Measurements from ENCODE around the gene HHIPL2.

Gene HHIPL2

GRCh38 chr1:222555992-222556615 lies 8.2 kb upstream of the HHIPL2 start:
- Mint-ChIP-seq H3K36me3 (ENCODE audit: low read depth) (peaks cover 17% of the 10 kb centered on the region), H3K27ac (no peak overlapping the region), H3K4me3 (no peak overlapping the region), H3K9me3 (no peaks in the 10 kb centered on the region), H3K27me3 (no peaks in the 10 kb centered on the region), H3K4me1 (peaks cover 2% of the 10 kb centered on the region)
- no peak for DNase-seq
- no peak for ATAC-seq

GRCh38 chr1:222554177-222554576 lies 6.3 kb upstream of the HHIPL2 start:
- Mint-ChIP-seq H3K36me3 (ENCODE audit: low read depth) (peaks cover 11% of the 10 kb centered on the region), H3K9me3 (no peaks in the 10 kb centered on the region), H3K4me1 (peaks cover 2% of the 10 kb centered on the region), H3K27ac (no peak overlapping the region), H3K27me3 (no peaks in the 10 kb centered on the region), H3K4me3 (no peak overlapping the region)
- DNase-seq (no peak), ATAC-seq (no peak)

- no peaks in the 10 kb centered on the region for H3K9me3 Mint-ChIP-seq
- DNase-seq (no peak), ATAC-seq (no peak)
- H3K27me3 Mint-ChIP-seq, result no peaks in the 10 kb centered on the region
- H3K27ac Mint-ChIP-seq, result no peak overlapping the region
- H3K4me3 Mint-ChIP-seq, result no peak overlapping the region
- peaks cover 2% of the 10 kb centered on the region for H3K4me1 Mint-ChIP-seq
- H3K36me3 Mint-ChIP-seq (ENCODE audit: low read depth), result peaks cover 8% of the 10 kb centered on the region
These were observed 5.0 kb upstream of the HHIPL2 start for GRCh38 chr1:222552882-222553281.

GRCh38 chr1:222547260-222547614 lies 667 bp downstream of the HHIPL2 start:
- Mint-ChIP-seq H3K9me3 (no peaks in the 10 kb centered on the region), H3K4me3 (no peak overlapping the region), H3K4me1 (peaks cover 2% of the 10 kb centered on the region), H3K27me3 (peaks cover 11% of the 10 kb centered on the region), H3K36me3 (ENCODE audit: low read depth) (no peaks in the 10 kb centered on the region), H3K27ac (no peak overlapping the region)
- ATAC-seq (no peak), DNase-seq (no peak)

GRCh38 chr1:222546548-222547259 lies 1.2 kb downstream of the HHIPL2 start:
- ATAC-seq (no peak), DNase-seq (no peak)
- peaks cover 11% of the 10 kb centered on the region for H3K27me3 Mint-ChIP-seq
- peaks cover 1% of the 10 kb centered on the region for H3K4me1 Mint-ChIP-seq
- no peaks in the 10 kb centered on the region for H3K36me3 Mint-ChIP-seq (ENCODE audit: low read depth)
- H3K4me3 Mint-ChIP-seq, result no peak overlapping the region
- no peak overlapping the region for H3K27ac Mint-ChIP-seq
- H3K9me3 Mint-ChIP-seq, result no peaks in the 10 kb centered on the region

GRCh38 chr1:222546091-222546490 lies 1.8 kb downstream of the HHIPL2 start:
- no peak for DNase-seq
- H3K4me3 Mint-ChIP-seq, result no peak overlapping the region
- H3K4me1 Mint-ChIP-seq, result no peaks in the 10 kb centered on the region
- H3K36me3 Mint-ChIP-seq (ENCODE audit: low read depth), result no peaks in the 10 kb centered on the region
- no peak overlapping the region for H3K27ac Mint-ChIP-seq
- ATAC-seq, result no peak
- peaks cover 11% of the 10 kb centered on the region for H3K27me3 Mint-ChIP-seq
- H3K9me3 Mint-ChIP-seq, result no peaks in the 10 kb centered on the region

GRCh38 chr1:222543817-222544216 lies 4.1 kb downstream of the HHIPL2 start:
- H3K27me3 Mint-ChIP-seq, result peaks cover 11% of the 10 kb centered on the region
- ATAC-seq (no peak), DNase-seq (no peak)
- H3K36me3 Mint-ChIP-seq (ENCODE audit: low read depth), result no peaks in the 10 kb centered on the region
- no peaks in the 10 kb centered on the region for H3K4me1 Mint-ChIP-seq
- H3K9me3 Mint-ChIP-seq, result no peaks in the 10 kb centered on the region
- H3K4me3 Mint-ChIP-seq, result no peak overlapping the region
- H3K27ac Mint-ChIP-seq, result no peak overlapping the region

GRCh38 chr1:222540598-222540995 lies 7.3 kb downstream of the HHIPL2 start:
- DNase-seq (no peak), ATAC-seq (no peak)
- peaks cover 5% of the 10 kb centered on the region for H3K27me3 Mint-ChIP-seq
- H3K4me1 Mint-ChIP-seq, result no peaks in the 10 kb centered on the region
- H3K4me3 Mint-ChIP-seq, result no peak overlapping the region
- no peaks in the 10 kb centered on the region for H3K9me3 Mint-ChIP-seq
- H3K36me3 Mint-ChIP-seq (ENCODE audit: low read depth), result no peaks in the 10 kb centered on the region
- H3K27ac Mint-ChIP-seq, result no peak overlapping the region

GRCh38 chr1:222539951-222540597 lies 7.8 kb downstream of the HHIPL2 start:
- H3K4me1 Mint-ChIP-seq, result no peaks in the 10 kb centered on the region
- DNase-seq (no peak), ATAC-seq (no peak)
- H3K27ac Mint-ChIP-seq, result no peak overlapping the region
- no peaks in the 10 kb centered on the region for H3K36me3 Mint-ChIP-seq (ENCODE audit: low read depth)
- no peak overlapping the region for H3K4me3 Mint-ChIP-seq
- H3K9me3 Mint-ChIP-seq, result no peaks in the 10 kb centered on the region
- peaks cover 5% of the 10 kb centered on the region for H3K27me3 Mint-ChIP-seq

GRCh38 chr1:222535455-222535854 lies 12.4 kb downstream of the HHIPL2 start:
- ATAC-seq, result no peak
- peaks cover 3% of the 10 kb centered on the region for H3K27me3 Mint-ChIP-seq
- no peak overlapping the region for H3K4me3 Mint-ChIP-seq

GRCh38 chr1:222530852-222531251 lies 17.1 kb downstream of the HHIPL2 start:
- Mint-ChIP-seq H3K36me3 (ENCODE audit: low read depth) (no peaks in the 10 kb centered on the region), H3K27me3 (peaks cover 7% of the 10 kb centered on the region), H3K9me3 (no peaks in the 10 kb centered on the region), H3K27ac (no peak overlapping the region), H3K4me1 (no peaks in the 10 kb centered on the region), H3K4me3 (no peak overlapping the region)
- DNase-seq, result no peak
- ATAC-seq, result no peak

More at GRCh38 chr1:222535455-222535854, 12.4 kb downstream of the HHIPL2 start:
- Mint-ChIP-seq H3K9me3 (no peaks in the 10 kb centered on the region), H3K27ac (no peak overlapping the region), H3K4me1 (no peaks in the 10 kb centered on the region), H3K36me3 (ENCODE audit: low read depth) (no peaks in the 10 kb centered on the region)
- DNase-seq, result no peak

- no peak for ATAC-seq
- Mint-ChIP-seq H3K36me3 (ENCODE audit: low read depth) (no peaks in the 10 kb centered on the region), H3K27ac (no peak overlapping the region), H3K4me1 (no peaks in the 10 kb centered on the region), H3K4me3 (no peak overlapping the region), H3K9me3 (no peaks in the 10 kb centered on the region), H3K27me3 (peaks cover 7% of the 10 kb centered on the region)
- no peak for DNase-seq
These were observed 18.0 kb downstream of the HHIPL2 start for GRCh38 chr1:222529916-222530315.

- ATAC-seq, result no peak
- peaks cover 5% of the 10 kb centered on the region for H3K27me3 Mint-ChIP-seq
- H3K9me3 Mint-ChIP-seq, result no peaks in the 10 kb centered on the region
- H3K27ac Mint-ChIP-seq, result no peak overlapping the region
- H3K36me3 Mint-ChIP-seq (ENCODE audit: low read depth), result no peaks in the 10 kb centered on the region
- H3K4me3 Mint-ChIP-seq, result no peak overlapping the region
- no peak for DNase-seq
- H3K4me1 Mint-ChIP-seq, result no peaks in the 10 kb centered on the region
These were observed 18.7 kb downstream of the HHIPL2 start for GRCh38 chr1:222529181-222529580.

GRCh38 chr1:222525951-222526350 lies 22.0 kb downstream of the HHIPL2 start:
- Mint-ChIP-seq H3K9me3 (peaks cover 6% of the 10 kb centered on the region), H3K27ac (no peak overlapping the region), H3K4me1 (no peaks in the 10 kb centered on the region), H3K36me3 (ENCODE audit: low read depth) (no peaks in the 10 kb centered on the region), H3K27me3 (peaks cover 3% of the 10 kb centered on the region), H3K4me3 (no peak overlapping the region)
- ATAC-seq (no peak), DNase-seq (no peak)

- ATAC-seq (no peak), DNase-seq (no peak)
- Mint-ChIP-seq H3K4me1 (no peaks in the 10 kb centered on the region), H3K27me3 (peaks cover 2% of the 10 kb centered on the region), H3K27ac (no peak overlapping the region), H3K36me3 (ENCODE audit: low read depth) (no peaks in the 10 kb centered on the region), H3K9me3 (peaks cover 6% of the 10 kb centered on the region), H3K4me3 (no peak overlapping the region)
These were observed 24.1 kb downstream of the HHIPL2 start for GRCh38 chr1:222523852-222524251.
